HCT116 (cell line): ENCODE results near the gene PHB1. TPM values are rescaled to one million over a fixed set of nuclear protein-coding genes. Genes with fewer than 3 reads are reported as not detected.

Experiments
- ATAC-seq: fragments of 200-7000 bp; cut with Tn5 transposase; 2 replicates; pipeline ENCODE4 v1.9.1; 2020; ENCODE audit warnings: mild to moderate bottlenecking, moderate library complexity
- BruUV-seq: library from RNA; stranded (reverse); fragments of 400-500 nt; replicated peaks from 2 replicates; lab custom pipeline; 2021; lab: Mats Ljungman, UMichigan
- CTCF ChIA-PET: fragments of 300-600 bp; sonication (Branson Sonifier 250); formaldehyde crosslinking; loops from one replicate; lab custom pipeline; 2021; ENCODE audit warnings: antibody characterized with exemption; lab: Charles Lee
- POLR2A ChIA-PET: fragments of 300-600, 350-600 bp; sonication (Branson Sonifier 250); formaldehyde crosslinking; loops from one replicate; lab custom pipeline; 2021; ENCODE audit warnings: antibody characterized with exemption; lab: Charles Lee
- RAD21 ChIA-PET, 2 experiments: fragments of 300-600 bp; sonication (Branson Sonifier 250); formaldehyde crosslinking; loops; one replicate each; lab custom pipeline; 2023; ENCODE audit warnings: low total read pairs in 2 of 2; ENCODE audit not compliant: uncharacterized antibody in 2 of 2, unreplicated experiment in 2 of 2, low non-redundant PET in 1 of 2; lab: Charles Lee
- DNase-seq: peaks from one replicate; pipeline ENCODE4 v3.0.0-alpha.2; 2010; ENCODE audit warnings: low read depth, low spot score
- H2AFZ ChIP-seq: fragments of 200-600 bp; shearing (Covaris generic), sonication (generic); 2 replicates; pipeline ENCODE4 v1.6.1; 2017; ENCODE audit warnings: low read depth, mixed run types, mixed read lengths, antibody characterized with exemption, low read length; ENCODE audit not compliant: poor library complexity, severe bottlenecking
- H3K27ac ChIP-seq: 2 replicates; pipeline ENCODE4 v1.5.1; 2012; ENCODE audit warnings: low read depth, low read length
- H3K27me3 ChIP-seq: fragments of 200-600 bp; sonication (generic); 2 replicates; pipeline ENCODE4 v1.6.1; 2016; ENCODE audit warnings: mixed run types, low read length, mixed read lengths; ENCODE audit not compliant: insufficient read depth
- H3K36me3 ChIP-seq, 2 experiments: fragments of 200-500 bp in 1 of 2; fragments of 200-600 bp in 1 of 2; sonication (Bioruptor generic) in 1 of 2; sonication (generic) in 1 of 2; 2 replicates each; pipeline versions ENCODE4 v1.5.1 to v1.6.1; 2014 to 2016; ENCODE audit warnings: low read length in 2 of 2, inconsistent platforms in 1 of 2, mixed read lengths in 1 of 2, mixed run types in 1 of 2; ENCODE audit not compliant: insufficient read depth in 2 of 2, control insufficient read depth in 1 of 2
- H3K4me1 ChIP-seq, 2 experiments: fragments of 200-600 bp in 1 of 2; sonication (generic) in 1 of 2; 2 replicates each; pipeline versions ENCODE4 v1.5.1 to v1.6.1; 2012 to 2017; ENCODE audit warnings: low read length in 2 of 2, inconsistent platforms in 1 of 2, mild to moderate bottlenecking in 1 of 2, mixed read lengths in 1 of 2, mixed run types in 1 of 2, moderate library complexity in 1 of 2; ENCODE audit not compliant: insufficient read depth in 2 of 2, control insufficient read depth in 1 of 2
- H3K4me2 ChIP-seq: fragments of 200-600 bp; sonication (generic); 2 replicates; pipeline ENCODE4 v1.6.1; 2017; ENCODE audit warnings: mixed run types, low read length, mixed read lengths
- H3K4me3 ChIP-seq, 2 experiments: fragments of 200-600 bp in 1 of 2; sonication (generic) in 1 of 2; replicated peaks in 1 of 2; 2 replicates each; pipeline ENCODE4 v1.5.1; 2011 to 2016; ENCODE audit warnings: low read length in 2 of 2, control low read depth in 1 of 2, low read depth in 1 of 2, mild to moderate bottlenecking in 1 of 2, mixed read lengths in 1 of 2, mixed run types in 1 of 2
- H3K79me2 ChIP-seq: fragments of 200-600 bp; sonication (generic); 2 replicates; pipeline ENCODE4 v1.6.1; 2017; ENCODE audit warnings: mild to moderate bottlenecking, mixed run types, low read length, moderate library complexity, mixed read lengths; ENCODE audit not compliant: insufficient read depth
- H3K9ac ChIP-seq: fragments of 200-600 bp; sonication (generic); 2 replicates; pipeline ENCODE4 v1.6.1; 2016; ENCODE audit warnings: low read length, mixed read lengths
- H3K9me2 ChIP-seq: fragments of 200-600 bp; sonication (generic), shearing (Covaris generic); 2 replicates; pipeline ENCODE4 v1.6.1; 2017; ENCODE audit warnings: mixed run types, mild to moderate bottlenecking, moderate library complexity; ENCODE audit not compliant: insufficient read depth
- H3K9me3 ChIP-seq, 2 experiments: fragments of 200-500 bp in 1 of 2; fragments of 200-600 bp in 1 of 2; sonication (Bioruptor generic) in 1 of 2; sonication (generic) in 1 of 2; 2 replicates each; pipeline ENCODE4 v1.6.1; 2014 to 2017; ENCODE audit warnings: low read length in 2 of 2, mixed read lengths in 2 of 2, inconsistent platforms in 1 of 2, low read depth in 1 of 2, mild to moderate bottlenecking in 1 of 2, mixed run types in 1 of 2, moderate library complexity in 1 of 2; ENCODE audit not compliant: control insufficient read depth in 1 of 2, insufficient read depth in 1 of 2
- H4K20me1 ChIP-seq: fragments of 200-600 bp; sonication (generic), shearing (Covaris generic); 2 replicates; pipeline ENCODE4 v1.6.1; 2017; ENCODE audit warnings: mixed run types, mild to moderate bottlenecking, moderate library complexity; ENCODE audit not compliant: insufficient read depth
- EZH2 ChIP-seq: fragments of 200-600 bp; sonication (generic); IDR thresholded peaks from 2 replicates; pipeline ENCODE4 v1.6.1; 2017; ENCODE audit warnings: antibody characterized with exemption, mixed run types
- SRF ChIP-seq: IDR thresholded peaks from 2 replicates; pipeline ENCODE4 v1.6.1; 2012; ENCODE audit warnings: low read depth
- TCF7L2 ChIP-seq: IDR thresholded peaks from 2 replicates; pipeline ENCODE4 v1.7.0; 2011; ENCODE audit warnings: borderline replicate concordance, inconsistent platforms; ENCODE audit not compliant: insufficient read depth, insufficient read length; ENCODE audit errors: extremely low read depth
- YY1 ChIP-seq: IDR thresholded peaks from 2 replicates; pipeline ENCODE4 v1.6.1; 2011; ENCODE audit warnings: low read length, low read depth, moderate library complexity, mild to moderate bottlenecking; ENCODE audit not compliant: insufficient replicate concordance; ENCODE audit errors: extremely low read depth
- ZNF274 ChIP-seq: fragments of 200-500 bp; sonication (Bioruptor generic); IDR thresholded peaks from 2 replicates; pipeline ENCODE4 v1.6.1; 2014; ENCODE audit warnings: mild to moderate bottlenecking, low read depth, low read length, inconsistent platforms
- intact Hi-C: fragments of 100-400 bp; cut with micrococcal nuclease; formaldehyde crosslinking; loops from 2 replicates; pipeline ENCODE4 v1.10.0; 2022
- total RNA-seq: library from RNA; stranded (reverse); gene quantifications from one replicate; pipeline ENCODE4 v1.2.1, GENCODE V29; 2021; ENCODE audit not compliant: unreplicated experiment
- TF ChIP-seq, protein P1 (sequence below): IDR thresholded peaks from 2 replicates; pipeline ENCODE4 v1.6.1; 2011; ENCODE audit warnings: mild to moderate bottlenecking, low read length, moderate library complexity; ENCODE audit not compliant: insufficient replicate concordance; ENCODE audit errors: extremely low read depth

Gene PHB1
- total RNA-seq, 1 experiment from 2014 or later = 534 TPM

DNA sequence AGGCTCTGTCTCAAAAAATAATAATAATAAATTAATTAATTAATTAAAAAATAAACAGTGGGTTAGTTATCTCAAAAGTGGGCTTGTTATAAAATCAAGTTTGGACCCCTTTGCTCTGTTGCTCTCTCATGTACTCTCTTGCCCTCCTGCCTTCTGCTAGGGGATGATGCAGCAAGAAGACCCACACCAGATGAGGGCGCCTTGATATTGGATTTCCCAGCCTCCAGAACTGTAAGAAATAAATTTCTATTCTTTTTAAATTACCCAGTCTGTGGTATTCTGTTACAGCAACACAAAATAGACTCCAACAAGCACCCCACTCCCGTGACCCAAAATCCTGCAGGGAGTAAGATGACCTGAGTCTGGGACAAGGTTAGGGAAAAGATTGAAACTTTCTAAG lies 50.6 kb downstream of the PHB1 start:
- Histone ChIP-seq H2AFZ (no peak overlapping the region), H3K9ac (no peak overlapping the region), H3K36me3 (no peaks in the 10 kb centered on the region), H3K9me2 (no peaks in the 10 kb centered on the region), H3K27ac (no peak overlapping the region), H3K4me2 (no peak overlapping the region), H3K4me1 (peaks cover 18 to 24% of the 10 kb centered on the region in 2 experiments), H4K20me1 (0 out of 2 replicates have a peak, but pooled peaks cover under 1% of the 10 kb centered on the region), H3K27me3 (no peaks in the 10 kb centered on the region), H3K79me2 (peaks cover 25% of the 10 kb centered on the region), H3K4me3 (no peak overlapping the region), H3K9me3 (no peaks in the 10 kb centered on the region)
- ChIA-PET POLR2A (no interaction called here), RAD21 (no interaction called here), CTCF (no interaction called here)
- intact Hi-C loops = no loop called here
- TF ChIP-seq ZNF274 = no peak
- no peak for TF ChIP-seq EZH2
- no peak for DNase-seq
- BruUV-seq = no TSS peak
- no peak for ATAC-seq

DNA sequence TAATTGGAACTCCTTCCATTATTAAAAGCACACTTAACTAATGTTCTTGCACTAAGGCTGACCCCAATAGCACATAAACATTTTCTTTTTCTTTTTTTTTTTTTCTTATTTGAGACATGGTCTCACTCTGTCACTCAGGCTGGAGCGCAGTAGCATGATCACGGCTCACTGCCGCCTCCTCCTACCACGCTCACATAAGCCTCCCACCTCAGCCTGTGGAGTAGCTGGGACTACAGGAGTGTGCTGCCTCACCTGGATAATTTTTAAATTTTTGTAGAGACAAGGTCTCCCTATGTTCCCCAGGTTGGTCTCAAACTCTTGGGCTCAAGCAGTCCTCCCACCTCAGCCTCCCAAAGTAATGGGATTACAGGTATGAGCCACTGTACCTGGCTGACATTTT lies 51.4 kb downstream of the PHB1 start:
- BruUV-seq = no TSS peak
- intact Hi-C loops = no loop called here

More for the DNA sequence above, 51.4 kb downstream of the PHB1 start:
- Histone ChIP-seq H2AFZ (no peak overlapping the region), H3K4me2 (peak overlapping the region; percentile 78; the same call in 1 of the 2 replicates), H3K4me1 (peaks cover 18 to 24% of the 10 kb centered on the region in 2 experiments), H3K9me3 (no peaks in the 10 kb centered on the region), H3K4me3 (no peak overlapping the region), H3K9me2 (no peaks in the 10 kb centered on the region), H3K79me2 (peaks cover 33% of the 10 kb centered on the region), H3K36me3 (no peaks in the 10 kb centered on the region), H4K20me1 (0 out of 2 replicates have a peak, but pooled peaks cover 6% of the 10 kb centered on the region), H3K9ac (no peak overlapping the region), H3K27me3 (no peaks in the 10 kb centered on the region), H3K27ac (no peak overlapping the region)
- CTCF ChIA-PET = no interaction called here
- POLR2A ChIA-PET = no interaction called here
- RAD21 ChIA-PET = no interaction called here
- ATAC-seq (no peak), DNase-seq (no peak)
- TF ChIP-seq YY1 (no peak), SRF (no peak), TCF7L2 (no peak)
- TF ChIP-seq, protein P1, sequence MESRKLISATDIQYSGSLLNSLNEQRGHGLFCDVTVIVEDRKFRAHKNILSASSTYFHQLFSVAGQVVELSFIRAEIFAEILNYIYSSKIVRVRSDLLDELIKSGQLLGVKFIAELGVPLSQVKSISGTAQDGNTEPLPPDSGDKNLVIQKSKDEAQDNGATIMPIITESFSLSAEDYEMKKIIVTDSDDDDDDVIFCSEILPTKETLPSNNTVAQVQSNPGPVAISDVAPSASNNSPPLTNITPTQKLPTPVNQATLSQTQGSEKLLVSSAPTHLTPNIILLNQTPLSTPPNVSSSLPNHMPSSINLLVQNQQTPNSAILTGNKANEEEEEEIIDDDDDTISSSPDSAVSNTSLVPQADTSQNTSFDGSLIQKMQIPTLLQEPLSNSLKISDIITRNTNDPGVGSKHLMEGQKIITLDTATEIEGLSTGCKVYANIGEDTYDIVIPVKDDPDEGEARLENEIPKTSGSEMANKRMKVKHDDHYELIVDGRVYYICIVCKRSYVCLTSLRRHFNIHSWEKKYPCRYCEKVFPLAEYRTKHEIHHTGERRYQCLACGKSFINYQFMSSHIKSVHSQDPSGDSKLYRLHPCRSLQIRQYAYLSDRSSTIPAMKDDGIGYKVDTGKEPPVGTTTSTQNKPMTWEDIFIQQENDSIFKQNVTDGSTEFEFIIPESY = no peak
